ENCODE results near the gene IGFBP2.
A peak's percentile ranks its signal among the peaks of the same experiment; 100 is the strongest.

Gene IGFBP2

GRCh38 chr2:216702756-216703155 lies 69.5 kb downstream of the IGFBP2 start:
- DNase-seq (ENCODE audit: low read depth) = no peak

DNA sequence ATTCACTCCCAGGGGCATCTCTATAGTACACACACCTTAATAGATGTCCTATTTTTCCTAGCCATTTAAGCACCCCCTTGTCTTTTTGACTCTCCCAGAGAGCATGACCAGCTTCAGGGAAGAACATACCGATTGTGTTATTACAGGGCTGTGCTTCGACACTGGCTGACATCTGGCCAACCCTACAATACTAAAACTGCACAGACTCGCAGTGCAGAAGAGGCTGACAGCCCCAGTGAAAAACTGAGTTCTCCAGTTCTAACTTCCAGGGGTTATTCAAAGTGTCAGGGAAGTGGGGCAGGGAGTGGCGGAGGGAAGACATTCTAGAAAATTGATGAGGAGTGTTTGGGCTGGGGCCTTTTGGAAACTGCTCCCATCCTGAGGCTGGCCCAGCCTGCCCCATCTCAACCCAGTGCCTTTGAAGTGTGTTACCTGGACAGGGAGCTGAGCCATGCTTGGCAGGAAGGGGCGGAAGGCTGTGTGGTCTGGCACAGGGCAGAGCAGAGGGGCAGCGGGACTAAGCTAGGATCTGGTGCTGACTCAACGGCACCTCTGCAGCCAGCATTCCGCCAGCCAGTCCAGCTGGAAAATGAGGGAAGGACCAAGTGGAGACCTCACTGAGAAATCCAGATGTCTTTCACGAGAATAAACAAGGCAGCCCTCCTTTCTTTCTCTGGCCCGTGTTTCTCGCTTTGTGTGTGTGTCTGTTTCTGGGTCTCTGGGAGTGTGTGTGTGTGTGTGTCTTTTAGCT lies 77.5 kb downstream of the IGFBP2 start:
- peak; percentile 35 for DNase-seq (ENCODE audit: low read depth)

DNA sequence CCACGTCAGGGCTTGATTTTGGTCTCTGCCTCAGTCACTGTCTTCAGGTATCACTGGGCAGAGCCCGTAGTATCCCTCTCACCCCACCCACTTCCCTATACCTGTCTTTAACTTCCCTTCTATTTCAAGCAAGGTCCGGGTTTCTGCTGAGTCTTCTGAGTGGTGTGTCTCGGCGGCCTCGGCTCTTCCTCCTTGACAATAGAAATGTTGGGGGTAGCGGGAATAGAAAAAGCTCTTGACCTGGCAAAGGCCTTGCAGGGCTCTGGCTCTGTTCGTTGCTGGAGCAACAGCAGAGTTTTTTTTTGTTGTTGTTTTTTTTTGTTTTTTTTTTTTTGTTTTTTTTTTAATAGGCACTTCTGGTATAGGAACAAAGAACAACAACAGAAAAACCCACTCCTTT lies 78.1 kb downstream of the IGFBP2 start:
- DNase-seq (ENCODE audit: low read depth) = no peak

DNA sequence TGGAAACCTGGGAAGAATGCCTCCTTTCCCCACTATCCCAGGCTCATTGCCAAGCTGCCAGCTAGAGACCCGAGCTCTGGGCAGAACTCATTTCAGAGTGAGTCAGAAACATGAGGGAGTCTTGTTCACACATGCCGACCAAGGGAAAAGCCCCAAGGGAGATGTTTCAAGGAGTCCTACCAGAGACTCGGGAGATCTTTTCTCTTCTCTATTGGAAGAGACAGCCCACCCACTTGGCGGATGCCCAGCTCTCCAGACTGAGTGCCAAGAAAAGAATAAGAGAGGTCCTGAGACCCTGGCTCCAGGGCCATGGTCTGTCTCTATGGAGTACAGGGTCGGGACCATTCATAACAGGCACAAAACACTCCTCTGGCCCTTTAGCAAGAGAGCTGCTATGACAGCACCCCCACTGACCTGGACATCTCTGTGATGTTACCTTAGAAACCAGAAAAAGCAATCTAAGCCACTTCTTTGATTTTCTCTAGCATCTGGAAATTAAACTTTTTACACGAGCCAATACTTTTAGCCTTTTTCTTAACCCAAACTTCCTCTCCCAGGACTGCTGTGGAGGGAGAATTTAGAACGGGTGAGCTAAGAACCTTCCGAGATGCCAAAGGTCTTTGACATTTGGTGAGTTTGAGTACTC lies 80.6 kb downstream of the IGFBP2 start:
- DNase-seq (ENCODE audit: low read depth) = peak; percentile 84
